HG03460 (cell line): Measurements from ENCODE around the gene RADIL.

Source experiments
- ATAC-seq: cut with Tn5 transposase; IDR thresholded peaks from one replicate; pipeline ENCODE4 v1.9.1; 2021; ENCODE audit not compliant: unreplicated experiment

RADIL gene

GRCh38 chr7:4832711-4833110 is 50.8 kb downstream of the RADIL start:
- ATAC-seq = no peak

- ATAC-seq = no peak
Measured at GRCh38 chr7:4831723-4832495, 51.6 kb downstream of the RADIL start.

- no peak for ATAC-seq
Measured at GRCh38 chr7:4830176-4830575, 53.3 kb downstream of the RADIL start.

DNA sequence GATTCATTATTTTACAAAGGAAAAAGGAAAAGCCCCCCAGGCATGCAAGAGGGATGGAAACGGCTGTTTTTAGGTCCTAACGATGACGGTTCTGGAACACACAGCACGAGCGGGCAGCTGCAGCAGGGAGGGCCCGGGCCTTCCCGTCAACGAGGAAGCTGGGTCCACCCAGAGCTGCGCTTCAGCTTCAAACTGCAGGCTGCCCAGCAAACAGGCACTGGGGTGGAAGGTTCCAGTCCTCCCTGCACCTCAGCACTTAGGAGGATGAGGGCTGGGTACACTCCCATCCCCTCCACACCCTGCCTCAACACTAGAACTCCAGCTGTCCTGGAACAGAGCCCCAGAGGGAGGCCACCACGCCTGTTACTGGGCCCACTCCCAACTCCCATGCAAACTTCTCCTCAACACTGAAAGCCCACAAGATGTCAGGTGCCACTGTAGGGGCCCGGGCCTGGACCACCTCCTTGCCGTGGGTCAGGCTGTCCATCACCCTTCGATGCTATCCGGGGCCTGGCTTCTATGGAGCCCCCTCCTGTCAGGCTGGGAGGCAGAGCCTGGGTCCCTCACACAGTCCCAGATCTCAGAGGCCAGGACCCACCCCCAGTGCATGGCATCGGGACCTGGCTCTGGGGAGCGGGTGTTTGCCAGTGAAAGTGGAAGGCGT is 54.7 kb downstream of the RADIL start:
- no peak for ATAC-seq

- no peak for ATAC-seq
Measured at GRCh38 chr7:4825081-4825480, 58.4 kb downstream of the RADIL start.

DNA sequence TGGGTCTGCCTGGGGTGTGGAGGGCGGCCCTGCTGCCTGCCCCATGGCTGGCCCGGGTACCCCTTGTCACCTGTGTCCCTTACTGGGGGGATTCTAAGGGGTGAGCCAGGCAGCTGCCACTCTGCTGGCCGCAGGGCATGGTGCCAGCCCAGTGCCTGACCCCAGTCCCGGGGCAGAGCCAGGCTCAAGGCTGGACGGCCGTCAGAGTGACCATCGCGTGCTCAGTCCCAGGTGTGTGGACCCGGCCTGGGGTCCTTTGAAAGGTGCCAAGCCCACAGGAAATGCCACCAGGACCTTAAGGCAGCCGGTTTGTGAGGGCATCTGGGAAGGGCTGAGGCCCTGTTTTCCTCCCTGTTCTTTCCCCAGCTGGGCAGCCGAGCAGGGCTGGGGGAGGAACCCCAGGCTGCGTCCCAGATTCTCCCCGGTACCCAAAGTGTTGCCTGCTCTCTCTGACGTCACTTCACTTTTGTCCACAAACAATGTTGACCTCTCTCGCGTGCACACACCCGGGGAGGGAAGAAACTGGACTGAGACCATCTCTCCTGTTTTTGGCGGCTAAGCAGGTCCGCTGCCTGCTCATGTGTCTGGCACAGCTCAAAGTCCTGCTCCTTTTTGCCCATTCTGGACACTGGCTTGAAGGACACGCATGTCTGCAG is 59.3 kb downstream of the RADIL start:
- no peak for ATAC-seq

DNA sequence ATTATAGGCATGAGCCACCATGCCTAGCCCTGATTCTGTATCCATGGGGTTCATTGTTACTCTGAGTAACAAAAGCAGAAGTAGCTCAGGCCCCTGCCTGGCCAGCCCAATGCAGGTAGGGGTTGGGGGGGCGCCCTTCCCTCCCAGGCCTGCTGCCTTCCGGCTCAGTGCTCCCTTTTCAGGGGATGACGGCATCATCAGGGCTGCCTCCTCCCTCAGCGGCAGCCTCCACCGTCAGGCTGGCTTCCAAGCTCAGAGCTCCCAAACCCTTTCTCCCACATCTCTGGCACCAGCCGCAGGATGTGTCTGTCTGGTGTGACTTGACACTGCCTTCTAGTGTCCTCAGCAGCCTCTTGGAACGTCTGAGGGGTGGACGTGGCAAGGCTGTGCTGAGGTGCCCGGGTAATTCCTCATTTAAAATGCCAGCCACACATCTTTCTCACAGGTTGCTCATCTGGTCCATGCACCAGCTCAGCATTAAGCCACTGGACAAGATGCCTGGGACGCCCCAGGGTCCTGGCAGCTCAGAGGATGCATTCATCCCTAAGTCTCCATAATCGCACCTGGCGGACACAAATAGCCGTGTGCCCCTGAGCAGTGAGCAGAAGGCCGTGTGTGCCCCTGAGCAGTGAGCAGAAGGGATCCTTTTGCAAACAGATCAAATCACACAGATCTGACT is 59.9 kb downstream of the RADIL start:
- no peak for ATAC-seq

DNA sequence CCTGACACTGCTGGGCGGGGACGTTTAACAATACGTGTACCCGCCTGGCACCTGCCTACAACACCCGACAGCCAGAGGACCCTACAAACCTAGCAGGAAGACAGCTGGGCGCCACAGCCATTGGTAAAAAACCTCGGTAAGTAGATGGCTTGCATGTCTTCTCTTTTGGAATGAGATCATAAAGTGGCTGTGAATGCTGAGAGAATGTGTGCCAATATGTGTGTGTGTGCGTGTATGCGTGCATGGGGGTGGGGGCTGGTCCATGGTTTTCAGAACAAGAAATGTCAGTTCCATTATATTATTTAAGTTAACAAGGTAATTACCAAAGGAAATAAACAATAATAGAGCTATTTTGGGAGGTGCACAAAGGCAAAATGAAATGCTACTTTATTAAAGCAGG is 60.8 kb downstream of the RADIL start:
- ATAC-seq = no peak

DNA sequence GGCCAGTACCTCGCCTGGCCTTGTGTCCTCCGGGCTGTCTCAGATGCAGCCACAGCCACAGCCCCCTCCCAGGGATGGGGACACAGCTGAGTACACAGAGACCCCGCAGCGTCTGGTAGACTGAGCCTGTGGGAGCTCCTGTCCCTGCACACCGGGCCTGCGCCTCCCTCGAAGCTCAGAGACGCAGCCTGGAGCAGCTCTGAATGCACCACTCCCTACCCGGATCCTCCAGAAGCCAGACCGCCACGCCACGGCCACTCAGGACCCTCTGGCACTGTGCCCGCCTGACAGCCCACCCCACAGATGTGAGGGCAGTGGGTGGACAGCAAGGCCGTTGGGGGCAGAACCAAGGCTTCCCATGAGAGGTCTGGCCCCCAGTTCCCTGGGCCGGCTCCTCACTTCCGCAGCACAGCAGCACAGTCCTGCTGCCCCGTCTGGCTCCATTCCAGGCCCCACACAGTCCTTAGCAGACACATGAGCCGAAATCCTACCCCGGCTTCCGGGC is 62.5 kb downstream of the RADIL start:
- ATAC-seq = no peak

DNA sequence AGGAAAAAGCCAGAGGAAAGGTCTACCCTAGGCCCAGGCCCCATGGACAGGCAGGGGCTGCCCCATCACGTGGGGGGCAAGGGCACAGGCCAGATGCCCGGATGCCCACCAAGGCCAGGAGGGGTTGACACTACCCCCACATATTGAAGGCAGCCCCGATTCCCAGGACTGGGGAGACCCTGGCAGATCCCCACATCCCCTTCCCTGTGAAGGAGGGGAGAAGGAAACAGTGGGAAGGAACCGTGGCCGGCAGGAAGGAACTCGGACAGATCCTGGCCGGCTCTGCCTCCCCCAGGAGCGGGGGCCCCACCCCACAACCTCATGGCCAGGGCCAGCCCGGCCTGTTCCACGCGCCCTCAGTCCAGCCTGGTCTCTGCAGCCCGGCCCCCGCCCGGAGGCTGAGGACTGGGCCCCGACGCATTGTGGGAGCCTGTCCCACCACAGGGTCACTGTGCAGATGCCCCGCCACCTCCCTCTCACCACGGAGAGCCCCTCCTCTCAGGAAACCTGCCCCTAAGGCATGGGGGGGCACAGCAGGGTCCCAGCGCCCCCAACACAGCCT is 63.0 kb downstream of the RADIL start:
- ATAC-seq = no peak

DNA sequence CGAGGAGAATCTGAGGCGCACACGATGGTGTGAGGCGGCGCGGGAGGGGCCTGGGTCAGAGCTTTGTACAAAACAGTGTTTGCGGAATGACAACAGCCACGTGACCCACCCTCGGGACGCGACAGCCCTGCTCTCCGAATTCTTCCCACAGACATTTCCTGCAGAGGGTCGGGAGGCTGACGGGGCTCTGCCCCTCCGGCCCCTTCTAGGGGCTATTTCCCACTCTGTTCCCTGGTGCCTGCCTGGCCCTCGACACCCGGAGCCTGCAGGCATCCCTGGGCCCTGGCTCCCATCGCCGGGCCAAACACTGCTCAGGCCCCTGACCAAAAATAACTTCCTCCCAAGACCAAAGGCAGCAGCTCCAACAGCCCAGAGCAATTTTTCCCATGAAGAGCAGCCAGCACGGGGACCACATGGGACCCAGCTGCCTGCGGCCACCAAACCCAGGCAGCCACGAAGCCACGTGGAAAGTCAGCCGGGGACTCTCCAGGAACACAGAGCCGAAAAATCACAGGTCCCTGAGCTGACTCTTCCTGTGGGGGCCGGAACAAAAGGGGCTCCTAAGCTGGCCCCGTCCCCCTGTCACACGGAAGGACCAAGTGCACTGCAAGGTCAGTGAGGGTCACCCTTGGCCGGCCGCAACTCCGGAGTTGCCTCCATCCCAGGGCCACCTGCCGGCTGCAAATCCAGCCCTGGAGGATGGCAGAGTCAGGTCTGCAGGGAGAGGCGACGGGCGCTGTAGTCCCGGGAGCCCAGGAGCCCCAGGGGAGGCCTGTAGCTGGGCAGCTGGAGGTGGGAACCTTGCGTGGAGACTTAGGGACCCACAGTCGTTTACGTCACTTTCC is 63.7 kb downstream of the RADIL start:
- no peak for ATAC-seq

GRCh38 chr7:4818000-4818794 is 65.3 kb downstream of the RADIL start:
- ATAC-seq = no peak

DNA sequence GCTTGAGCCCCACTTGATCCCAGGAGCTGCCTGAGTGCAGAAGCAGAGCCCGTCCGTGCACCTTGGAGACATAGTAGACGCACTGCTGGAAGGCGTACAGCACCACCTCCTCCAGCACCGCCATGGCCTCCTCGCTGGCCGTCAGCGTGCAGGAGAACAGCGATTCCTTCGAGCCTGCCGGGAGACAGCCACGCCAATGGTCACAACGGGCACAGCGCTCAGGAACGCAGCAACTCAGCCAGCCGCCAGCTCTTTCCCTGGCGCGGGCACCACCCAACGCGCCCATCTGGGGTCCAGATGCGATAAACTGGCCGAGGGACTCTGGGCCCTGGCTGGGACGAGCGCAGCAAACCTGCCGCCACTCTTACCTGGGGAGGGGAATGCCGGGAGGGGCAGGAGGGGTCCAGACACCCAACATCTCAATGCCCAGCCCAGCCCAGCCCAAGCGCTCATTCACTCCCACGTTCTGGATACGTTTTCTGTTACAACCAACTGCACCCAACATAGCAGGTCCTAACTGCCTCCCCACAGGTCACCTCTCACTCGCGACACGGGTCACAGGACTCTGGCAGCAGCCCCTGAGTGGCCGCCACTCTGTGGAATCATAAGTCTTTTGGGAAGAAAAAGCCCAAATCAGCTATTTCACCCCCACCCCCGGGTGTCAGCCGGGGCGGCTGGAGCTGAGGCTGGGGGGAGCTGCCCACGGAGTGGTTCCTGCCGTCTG is 66.2 kb downstream of the RADIL start:
- no peak for ATAC-seq

DNA sequence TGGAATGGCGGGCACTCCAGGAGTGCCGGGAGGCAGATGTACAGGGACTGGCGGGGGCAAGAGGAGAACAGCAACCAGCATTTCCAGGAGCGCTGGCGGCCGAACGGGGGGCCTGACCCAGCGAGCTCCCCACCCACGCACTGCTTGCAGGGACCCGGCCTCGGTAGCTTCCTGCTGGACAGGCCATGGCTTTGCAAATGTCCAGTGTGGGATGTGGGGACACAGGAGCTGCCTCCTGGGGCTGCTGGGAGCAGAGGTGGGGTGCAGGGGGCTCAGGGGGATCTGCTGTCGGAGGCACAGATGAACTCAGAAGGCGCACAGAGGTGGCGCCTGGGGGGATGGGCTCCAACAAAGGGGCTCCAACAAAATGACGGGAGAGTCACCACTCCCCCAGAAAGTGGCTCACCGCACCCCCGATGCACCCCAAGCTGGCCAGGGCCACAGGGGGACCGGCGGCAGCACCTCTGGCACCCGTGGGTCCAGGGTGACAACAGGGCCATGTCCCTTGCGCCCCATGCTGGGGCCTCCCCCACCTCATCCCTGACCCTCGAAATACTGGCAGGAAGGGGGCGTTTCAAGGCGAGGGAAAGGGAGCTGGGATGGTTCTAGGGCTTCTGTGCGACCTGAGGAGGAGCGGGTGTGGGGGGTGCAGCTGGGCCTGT is 67.0 kb downstream of the RADIL start:
- ATAC-seq = no peak

GRCh38 chr7:4815609-4816418 is 67.7 kb downstream of the RADIL start:
- ATAC-seq = no peak

- ATAC-seq = no peak
Measured at GRCh38 chr7:4815121-4815520, 68.4 kb downstream of the RADIL start.

- ATAC-seq = no peak
Measured at GRCh38 chr7:4814433-4814832, 69.1 kb downstream of the RADIL start.
